Activated CD4-positive, alpha-beta T cell treated with anti-CD3 and anti-CD28 coated beads for 4 hours (primary cell): ENCODE results near the gene MORC2.

Experiments used
- DNase-seq, 2 donors: peaks; one replicate each; pipeline ENCODE4 v3.0.0-alpha.2; 2020

MORC2 gene

DNA sequence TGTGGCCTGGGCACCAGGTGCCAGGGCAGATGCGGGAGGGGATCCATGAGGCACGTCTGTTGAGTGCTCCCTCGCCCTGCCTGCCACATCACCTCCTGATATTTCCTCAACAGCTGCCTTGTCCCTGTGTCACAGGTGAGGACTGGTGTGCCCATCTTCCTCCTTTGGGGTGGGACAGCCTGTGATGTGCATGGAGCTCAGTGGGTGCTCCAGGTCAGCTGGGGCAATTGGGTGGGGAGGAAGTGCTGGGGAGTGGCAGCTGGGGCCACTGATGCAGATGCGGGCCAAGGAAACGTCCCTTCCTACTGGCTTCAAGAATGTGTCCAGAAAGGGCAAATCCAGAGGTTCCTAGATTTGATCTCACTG is 83.6 kb downstream of the MORC2 start:
- DNase-seq = no peak

DNA sequence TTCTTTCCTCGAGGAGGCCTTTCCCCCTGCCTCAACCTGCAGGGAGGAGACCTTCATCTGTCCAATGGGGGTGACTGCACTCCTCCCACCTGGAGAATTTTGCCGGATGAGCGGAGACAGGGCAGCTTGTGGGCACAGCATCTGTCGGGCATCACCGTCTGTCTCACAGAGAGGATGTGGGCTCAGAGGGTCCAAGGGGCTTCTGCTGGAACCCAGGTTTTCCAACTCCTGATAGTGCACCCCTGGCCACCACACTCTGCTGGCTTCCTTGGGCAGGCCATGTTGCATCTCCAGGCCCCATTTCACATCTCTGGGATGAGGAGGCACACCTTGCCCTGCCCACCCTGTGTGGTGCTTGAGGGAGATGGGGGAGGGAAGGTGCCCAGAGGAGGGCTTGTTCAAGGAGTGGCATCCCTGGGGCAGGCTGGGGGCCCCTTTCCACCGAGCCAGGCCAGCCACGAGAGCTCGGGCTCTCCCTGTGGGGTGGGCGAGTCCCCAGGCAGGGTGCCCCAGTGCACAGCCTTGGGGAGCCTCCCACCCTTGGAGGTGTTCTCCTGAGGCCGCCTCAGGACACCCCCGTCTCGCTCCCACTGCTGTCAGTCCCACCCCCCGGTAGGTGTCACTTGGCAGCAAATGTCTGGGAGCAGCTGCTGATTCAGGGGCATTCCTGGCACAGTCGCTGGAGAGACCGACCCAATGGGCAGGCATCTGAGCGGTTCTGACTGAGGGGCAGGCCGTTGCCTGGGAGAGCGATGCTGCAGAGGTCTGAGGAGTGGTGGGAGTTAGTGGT is 84.2 kb downstream of the MORC2 start:
- DNase-seq = no peak

DNA sequence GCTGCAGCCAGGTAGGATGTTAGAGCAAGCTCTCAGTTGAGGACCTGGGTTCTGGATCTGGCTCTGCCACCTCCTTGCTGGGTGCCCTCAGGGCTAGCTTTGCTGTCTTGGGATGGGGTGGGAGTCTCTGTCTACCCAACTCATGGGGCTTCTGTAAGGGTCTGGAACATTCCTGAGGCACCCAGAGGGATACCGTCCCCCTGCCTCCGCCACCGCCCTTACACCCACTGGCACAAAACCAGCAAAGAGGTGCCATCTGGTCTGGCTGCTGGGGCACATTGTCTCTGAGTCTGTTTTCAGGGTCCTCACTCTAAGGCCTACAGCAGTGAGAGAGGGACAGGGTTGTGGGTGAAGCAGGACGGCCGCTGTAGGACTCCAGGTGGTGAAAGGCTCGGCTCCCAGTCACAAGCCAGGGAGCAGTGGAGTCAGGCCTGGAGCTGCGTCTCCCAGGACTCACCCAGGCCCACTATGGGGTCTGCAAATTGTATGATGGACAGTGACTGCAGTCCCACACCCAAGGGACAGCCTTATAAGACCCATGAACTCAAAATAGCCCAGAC is 84.9 kb downstream of the MORC2 start:
- DNase-seq = no peak

DNA sequence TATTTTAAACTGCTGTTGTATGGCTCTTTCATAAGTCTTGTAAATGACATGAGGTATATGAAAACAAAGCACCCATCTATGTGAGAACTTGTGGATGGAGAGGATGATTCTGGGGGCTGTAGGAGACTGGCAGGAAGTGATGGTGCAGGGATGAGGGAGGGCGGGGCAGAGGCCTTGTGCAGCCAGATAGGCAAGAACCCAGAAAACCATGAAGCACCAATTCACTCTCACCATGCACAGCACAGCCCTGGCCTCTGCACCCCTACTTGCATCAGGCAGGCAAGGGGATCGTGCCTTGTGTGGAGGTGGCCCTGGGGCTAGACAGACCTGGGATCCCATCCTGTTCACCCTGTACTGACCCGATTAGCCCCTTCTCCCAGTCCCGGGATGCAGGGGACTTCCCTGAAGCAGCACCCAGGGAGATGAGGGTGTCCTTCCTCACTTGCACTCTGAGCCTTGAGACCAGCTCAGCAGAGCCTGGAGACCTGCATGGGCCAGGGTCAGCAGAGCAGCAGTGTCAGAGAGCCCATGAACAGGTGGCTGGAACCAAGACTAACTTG is 85.5 kb downstream of the MORC2 start:
- DNase-seq = no peak

DNA sequence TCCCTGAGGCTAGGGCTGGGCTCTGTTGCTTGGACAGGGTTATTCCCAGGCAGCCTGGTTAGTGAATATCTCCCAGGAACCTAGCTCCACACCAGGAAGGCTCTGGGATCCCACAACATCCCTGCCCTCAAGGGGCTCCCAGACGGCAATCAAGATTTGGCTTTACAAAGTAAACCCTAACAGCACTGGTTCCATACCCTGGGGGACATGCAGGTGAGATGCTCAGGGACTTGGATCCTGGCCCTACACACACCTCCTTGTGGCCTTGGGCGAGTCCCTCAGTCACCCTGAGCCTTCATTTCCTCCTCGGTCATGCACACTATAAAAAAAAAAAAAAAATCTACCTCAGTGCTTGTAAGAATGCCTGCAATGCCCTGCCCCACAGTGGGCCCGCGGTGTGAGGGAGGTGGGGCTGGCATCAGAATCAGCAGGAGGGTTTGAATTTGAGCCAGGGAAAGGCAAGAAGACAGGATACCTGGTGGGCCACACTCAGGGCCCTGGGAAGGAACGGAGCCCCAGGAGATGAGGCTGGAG is 86.3 kb downstream of the MORC2 start:
- DNase-seq = no peak

DNA sequence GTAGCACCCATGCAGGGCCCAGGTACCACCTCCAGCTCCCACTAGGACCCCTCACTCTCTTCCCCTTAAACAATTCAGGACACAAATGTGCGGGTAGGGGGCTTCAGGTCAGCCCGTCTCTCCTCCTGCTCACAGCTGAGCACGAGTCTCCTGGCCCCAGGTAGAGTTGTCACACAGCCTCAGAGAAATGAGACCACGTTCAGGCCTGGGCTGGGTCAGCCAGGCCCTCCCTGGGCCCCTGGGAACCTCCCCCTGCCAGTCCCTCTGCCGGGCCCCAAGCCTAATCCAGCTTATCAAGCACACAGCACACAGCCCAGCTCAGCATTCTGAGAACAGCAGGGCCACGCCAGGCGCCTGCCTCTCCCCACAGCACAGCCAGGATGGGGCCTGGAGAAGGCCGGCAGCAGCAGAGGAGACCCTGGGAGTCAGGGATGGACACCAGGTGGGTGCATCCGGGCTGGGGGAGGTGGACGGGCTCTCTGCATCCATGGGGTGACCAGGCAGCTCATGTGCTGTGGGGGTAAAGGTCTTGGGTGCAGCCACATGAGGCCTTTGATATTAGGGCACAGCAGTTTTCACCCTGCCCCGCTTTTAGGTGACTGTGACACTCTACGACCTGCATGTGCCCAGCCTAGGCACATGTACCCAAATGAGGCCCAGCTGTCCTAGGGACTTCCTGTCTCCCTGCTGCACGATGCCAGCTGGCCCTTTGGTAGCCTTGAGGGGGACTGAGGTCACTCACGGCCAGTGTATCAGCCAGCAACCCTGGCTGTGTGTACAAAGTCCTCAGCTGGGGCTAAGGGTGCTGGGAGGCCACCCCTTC is 87.0 kb downstream of the MORC2 start:
- DNase-seq = no peak

DNA sequence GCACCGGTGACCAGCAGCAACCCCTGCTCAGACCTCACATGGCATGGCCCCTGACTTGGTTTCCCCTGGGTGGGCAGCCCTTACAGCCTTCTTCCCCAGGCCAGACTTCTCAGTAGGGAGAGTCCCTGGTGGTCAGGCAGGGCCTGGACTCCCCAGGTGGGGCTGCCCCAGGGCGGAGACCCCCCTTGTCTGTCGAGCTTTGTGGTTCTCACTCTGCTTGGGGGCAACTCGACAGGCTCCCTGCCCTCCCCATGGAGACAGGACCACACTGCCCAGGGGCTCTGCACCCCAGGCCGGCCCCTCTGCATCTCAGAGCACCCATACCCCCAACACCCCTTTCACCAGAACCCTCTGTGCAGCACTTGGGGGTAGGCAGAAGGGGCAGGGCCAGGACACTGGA is 87.7 kb downstream of the MORC2 start:
- DNase-seq = no peak

DNA sequence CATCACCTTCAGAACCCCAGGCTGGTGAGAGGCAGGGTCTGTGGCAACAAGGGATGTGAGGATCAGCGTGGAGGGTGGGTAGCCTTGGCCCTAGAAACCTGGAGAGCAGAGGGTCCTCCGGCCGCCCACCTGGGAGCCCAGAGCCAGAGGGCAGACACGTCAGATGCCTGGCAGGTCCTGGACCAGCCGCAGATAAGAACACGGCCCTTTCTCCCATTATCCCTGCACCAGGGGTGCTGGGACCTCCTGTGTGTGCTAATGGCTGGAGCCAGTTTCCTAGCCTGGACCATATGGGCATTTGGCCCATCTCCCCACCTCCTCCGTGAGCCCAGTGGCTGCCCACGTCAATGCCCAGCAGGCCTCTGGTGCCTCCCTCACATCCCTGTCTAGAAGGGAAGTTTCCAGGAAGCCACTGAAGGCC is 88.4 kb downstream of the MORC2 start:
- DNase-seq = no peak

DNA sequence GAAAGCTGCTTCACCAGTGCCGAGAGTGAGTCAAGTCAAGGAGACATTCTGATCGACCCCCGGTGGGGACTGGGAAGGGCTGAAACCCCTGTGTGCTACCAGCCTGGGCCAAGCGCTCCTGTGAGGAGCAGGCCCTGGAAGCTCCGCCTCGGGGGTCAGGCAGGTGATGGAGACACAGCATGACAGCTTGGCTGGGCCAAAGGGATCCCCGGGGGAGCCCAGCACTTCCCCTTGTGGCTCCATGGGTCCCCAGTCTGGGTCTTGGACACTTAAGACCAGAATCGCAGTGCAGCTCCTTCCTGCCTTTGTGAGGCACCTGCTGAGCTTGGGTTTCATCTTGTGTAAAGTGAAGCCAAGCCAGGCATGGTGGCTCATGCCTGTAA is 89.2 kb downstream of the MORC2 start:
- DNase-seq = no peak

DNA sequence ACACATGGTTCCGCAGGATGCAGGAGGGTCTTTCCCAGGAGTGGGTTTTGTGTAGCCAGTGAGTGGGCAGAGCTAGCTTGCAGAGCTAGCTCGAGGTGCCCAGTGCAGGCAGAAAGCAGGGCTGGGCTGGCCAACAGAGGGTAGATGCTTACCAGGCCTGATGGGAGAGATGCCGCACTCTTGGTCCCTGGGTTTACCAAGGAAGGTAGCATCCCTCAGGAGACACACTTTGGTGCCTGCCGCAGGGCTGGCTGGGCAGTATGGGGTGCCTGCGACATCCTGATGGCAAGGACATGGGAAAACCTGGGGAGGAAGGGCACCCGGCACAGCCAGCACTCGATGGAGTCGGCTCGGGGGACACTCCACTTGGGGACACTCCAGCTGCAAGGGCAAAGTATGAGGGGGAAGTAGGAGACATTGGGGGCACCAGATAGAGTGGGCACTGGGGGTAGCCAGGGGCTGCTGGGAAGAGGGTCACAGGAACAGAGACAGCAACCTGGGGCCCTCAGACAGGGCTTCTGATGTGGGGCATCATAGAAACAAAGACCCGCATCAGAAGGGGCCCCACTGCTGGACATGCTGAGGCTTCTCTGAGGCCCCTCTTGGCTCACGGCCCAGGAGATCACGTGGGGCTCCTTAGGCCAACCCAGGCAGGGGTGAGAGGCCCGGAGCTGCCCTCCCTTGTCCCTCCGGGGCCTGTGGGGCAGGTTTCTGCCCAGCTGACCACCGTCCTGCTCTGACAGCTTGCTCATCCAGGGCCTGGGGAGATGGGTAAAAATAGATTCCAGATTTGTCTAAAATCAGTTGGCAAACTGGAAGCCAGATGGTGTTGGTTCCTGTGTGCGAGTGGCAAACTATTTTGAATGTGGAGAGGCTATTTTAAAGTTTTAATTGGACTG is 89.8 kb downstream of the MORC2 start:
- no peak for DNase-seq

DNA sequence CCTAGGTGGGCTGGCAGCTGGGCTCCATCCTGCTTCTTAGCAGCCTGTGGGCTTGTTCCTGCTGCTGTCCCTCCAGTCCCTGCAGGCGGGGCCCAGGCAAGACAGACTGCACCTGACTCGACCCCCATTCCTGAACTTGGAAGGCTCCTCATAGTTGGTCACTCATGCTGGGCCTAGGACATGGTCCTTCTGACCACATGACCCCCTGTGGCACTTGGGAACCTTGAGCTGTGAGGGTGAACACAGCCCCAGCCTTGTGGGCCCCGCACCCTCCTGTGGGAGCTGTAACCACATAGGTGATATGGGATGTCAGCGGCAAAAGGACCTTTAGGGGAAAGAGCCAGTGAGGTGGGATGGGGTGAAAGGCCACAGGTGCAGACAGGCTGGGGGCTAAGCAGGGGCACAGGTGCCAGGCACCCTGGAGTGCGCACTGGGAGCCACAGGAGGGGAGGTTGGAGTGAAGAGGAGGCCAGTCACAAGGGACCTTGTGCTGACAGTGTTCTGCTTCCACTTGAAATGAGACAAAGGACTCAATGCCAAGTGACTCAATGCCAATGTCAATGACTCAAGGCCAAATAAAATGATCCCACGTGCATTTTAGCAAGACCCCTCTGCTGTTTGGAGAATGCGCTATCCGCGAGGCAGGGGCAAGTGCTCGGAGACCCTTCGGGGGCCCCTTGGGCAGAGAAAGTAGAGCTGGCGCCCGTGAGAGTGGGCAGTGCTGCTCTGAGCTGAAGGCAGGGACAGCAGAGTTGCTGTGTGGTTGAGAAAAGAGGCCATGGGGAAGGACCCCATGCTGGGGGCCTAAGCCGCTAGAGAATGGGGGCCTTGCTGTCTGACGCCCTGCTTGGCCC is 90.7 kb downstream of the MORC2 start:
- DNase-seq = no peak

DNA sequence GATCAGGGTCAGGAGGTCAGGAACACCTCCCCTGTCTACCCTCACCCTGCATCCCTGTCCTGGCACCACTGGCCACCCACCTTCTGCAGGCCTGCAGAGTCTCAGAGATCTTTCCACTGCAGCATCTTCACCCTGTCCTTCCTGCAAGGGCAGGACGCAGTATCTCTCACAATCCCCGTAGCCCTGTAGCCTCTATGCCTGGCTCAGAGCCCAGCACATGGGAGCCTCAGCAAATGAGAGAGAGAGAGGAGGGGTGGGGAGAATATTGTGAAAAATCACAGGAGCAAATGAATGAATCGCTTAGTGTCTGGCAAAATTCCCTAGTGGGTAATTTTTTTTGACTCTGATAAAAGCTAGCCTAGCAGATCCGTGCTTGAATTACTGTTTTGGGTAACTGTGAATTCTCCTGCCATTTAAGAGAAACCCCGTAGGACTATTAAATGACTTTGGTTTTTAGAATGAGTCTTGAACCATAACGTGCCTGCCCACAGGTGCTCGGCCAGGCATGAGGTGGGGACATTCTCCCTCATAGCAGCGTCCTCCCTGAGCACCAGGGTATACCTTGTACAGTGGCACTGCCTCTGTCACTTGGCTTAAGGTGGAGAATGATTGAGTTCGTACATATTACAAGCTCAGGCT is 91.5 kb downstream of the MORC2 start:
- DNase-seq = no peak

DNA sequence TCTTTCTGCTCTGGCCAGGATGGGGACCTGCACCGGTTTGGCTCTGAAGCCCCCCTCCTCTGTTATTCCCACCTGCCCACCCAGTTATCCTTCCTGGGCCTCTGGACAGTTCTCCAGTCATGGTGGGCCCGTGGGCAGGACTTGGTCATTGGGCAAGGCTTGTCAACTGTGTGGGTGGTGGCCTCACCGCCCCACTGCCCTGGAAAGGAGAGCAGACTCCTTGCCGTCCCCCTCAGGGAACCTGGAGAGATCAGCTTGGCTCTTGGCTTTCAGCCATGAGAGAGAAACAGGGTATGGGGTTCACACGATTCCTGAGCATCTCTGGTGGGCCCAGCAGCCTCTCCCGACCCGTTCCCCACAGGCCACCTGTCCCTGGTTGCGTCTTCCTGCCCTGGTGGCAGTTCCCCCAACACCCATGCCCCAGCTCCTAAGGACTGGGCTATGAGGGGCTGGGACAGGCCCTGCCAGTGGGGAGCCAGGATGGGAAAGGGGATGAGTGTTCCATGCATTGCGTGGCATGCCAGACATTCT is 92.3 kb downstream of the MORC2 start:
- DNase-seq = no peak

DNA sequence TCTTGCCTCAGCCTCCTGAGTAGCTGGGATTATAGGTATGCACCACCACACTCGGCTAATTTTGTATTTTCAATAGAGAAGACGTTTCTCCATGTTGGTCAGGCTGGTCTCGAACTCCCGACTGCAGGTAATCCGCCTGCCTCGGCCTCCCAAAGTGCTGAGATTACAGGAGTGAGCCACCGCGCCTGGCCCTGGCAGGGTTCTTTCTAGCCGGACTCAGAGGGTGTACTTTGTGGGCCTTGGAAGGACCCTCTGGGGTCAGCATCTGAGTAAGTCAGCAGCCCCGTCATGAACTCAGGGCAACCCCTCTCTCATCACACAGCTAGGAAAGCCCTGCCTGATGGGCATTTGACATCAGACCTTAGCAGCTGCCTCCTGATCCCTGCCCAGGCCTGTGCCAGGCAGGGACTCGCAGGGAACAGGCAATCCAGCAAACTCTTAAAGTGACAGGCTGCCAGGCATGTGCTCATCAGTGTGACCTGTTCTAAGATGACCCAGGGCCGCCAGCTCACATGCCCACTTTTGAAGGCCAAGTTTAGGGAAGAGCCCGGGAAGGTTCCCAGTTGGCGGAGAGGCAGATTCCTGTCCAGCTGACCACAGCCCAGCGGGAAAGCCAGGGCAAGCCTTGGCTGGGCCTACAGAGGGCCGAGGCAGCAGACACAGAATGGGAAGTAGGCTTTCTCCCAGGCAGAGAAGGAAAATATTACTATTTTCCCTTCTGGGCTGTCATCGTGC is 92.9 kb downstream of the MORC2 start:
- no peak for DNase-seq
